HG03565 (cell line): ENCODE results near the gene HMGN2.

Experiments used
- ATAC-seq: cut with Tn5 transposase; IDR thresholded peaks from one replicate; pipeline ENCODE4 v1.9.1; 2021; ENCODE audit warnings: mild to moderate bottlenecking, moderate library complexity; ENCODE audit not compliant: unreplicated experiment

The HMGN2 gene

GRCh38 chr1:26472320-26472900, at the start of gene HMGN2:
Gene HMGN2, plus strand, starts transcription at chr1:26472440. Its CDS starts 173 bp downstream, at chr1:26472613.
- peak; percentile 19 for ATAC-seq

- no peak for ATAC-seq
These were observed 42.5 kb upstream of the HMGN2 start for GRCh38 chr1:26429721-26430120.

GRCh38 chr1:26431979-26432695, 40.1 kb upstream of the HMGN2 start, which contains the start of gene DHDDS:
Gene DHDDS, plus strand, starts transcription at chr1:26432321. Its CDS starts 625 bp downstream, at chr1:26432946.
- peak; percentile 90 for ATAC-seq

GRCh38 chr1:26432793-26433192, 39.4 kb upstream of the HMGN2 start:
- no peak for ATAC-seq

GRCh38 chr1:26434161-26434752, 38.0 kb upstream of the HMGN2 start:
- ATAC-seq = no peak

- ATAC-seq = no peak
These were observed 34.2 kb upstream of the HMGN2 start for GRCh38 chr1:26438041-26438440.

- no peak for ATAC-seq
These were observed 32.0 kb upstream of the HMGN2 start for GRCh38 chr1:26440259-26440658.

GRCh38 chr1:26449868-26450267, 22.4 kb upstream of the HMGN2 start:
- no peak for ATAC-seq

- no peak for ATAC-seq
These were observed 21.3 kb upstream of the HMGN2 start for GRCh38 chr1:26450908-26451307.

- no peak for ATAC-seq
These were observed 19.6 kb upstream of the HMGN2 start for GRCh38 chr1:26452459-26453183.

GRCh38 chr1:26459148-26459547, 13.1 kb upstream of the HMGN2 start:
- ATAC-seq = no peak

- ATAC-seq = no peak
These were observed 12.6 kb upstream of the HMGN2 start for GRCh38 chr1:26459573-26460031.

- ATAC-seq = no peak
These were observed 3.3 kb upstream of the HMGN2 start for GRCh38 chr1:26468911-26469310.

- ATAC-seq = no peak
These were observed 2.7 kb upstream of the HMGN2 start for GRCh38 chr1:26469558-26469957.

- no peak for ATAC-seq
These were observed 1.3 kb upstream of the HMGN2 start for GRCh38 chr1:26470878-26471497.

GRCh38 chr1:26471498-26472319, 531 bp upstream of the HMGN2 start:
- peak; percentile 5 for ATAC-seq

GRCh38 chr1:26472901-26473845, 933 bp downstream of the HMGN2 start:
- ATAC-seq = peak; percentile 70

- no peak for ATAC-seq
These were observed 2.6 kb downstream of the HMGN2 start for GRCh38 chr1:26474818-26475217.

GRCh38 chr1:26475989-26476388, 3.7 kb downstream of the HMGN2 start:
- ATAC-seq = no peak
